ENCODE data around the gene SMARCD1. TPM values are rescaled to one million over a fixed set of nuclear protein-coding genes. Genes with fewer than 3 reads are reported as not detected.

SMARCD1 gene
- total and polyA plus RNA-seq, 4 donors, result 4.6 to 24.4 (median 15.3) TPM

GRCh38 chr12:50097952-50098351 is 12.8 kb downstream of the SMARCD1 start:
- WGBS, result 95% methylated on average over 6 of the region's 6 CpGs
- no peak for DNase-seq (ENCODE audit: low spot score)
- TF ChIP-seq, protein P1, sequence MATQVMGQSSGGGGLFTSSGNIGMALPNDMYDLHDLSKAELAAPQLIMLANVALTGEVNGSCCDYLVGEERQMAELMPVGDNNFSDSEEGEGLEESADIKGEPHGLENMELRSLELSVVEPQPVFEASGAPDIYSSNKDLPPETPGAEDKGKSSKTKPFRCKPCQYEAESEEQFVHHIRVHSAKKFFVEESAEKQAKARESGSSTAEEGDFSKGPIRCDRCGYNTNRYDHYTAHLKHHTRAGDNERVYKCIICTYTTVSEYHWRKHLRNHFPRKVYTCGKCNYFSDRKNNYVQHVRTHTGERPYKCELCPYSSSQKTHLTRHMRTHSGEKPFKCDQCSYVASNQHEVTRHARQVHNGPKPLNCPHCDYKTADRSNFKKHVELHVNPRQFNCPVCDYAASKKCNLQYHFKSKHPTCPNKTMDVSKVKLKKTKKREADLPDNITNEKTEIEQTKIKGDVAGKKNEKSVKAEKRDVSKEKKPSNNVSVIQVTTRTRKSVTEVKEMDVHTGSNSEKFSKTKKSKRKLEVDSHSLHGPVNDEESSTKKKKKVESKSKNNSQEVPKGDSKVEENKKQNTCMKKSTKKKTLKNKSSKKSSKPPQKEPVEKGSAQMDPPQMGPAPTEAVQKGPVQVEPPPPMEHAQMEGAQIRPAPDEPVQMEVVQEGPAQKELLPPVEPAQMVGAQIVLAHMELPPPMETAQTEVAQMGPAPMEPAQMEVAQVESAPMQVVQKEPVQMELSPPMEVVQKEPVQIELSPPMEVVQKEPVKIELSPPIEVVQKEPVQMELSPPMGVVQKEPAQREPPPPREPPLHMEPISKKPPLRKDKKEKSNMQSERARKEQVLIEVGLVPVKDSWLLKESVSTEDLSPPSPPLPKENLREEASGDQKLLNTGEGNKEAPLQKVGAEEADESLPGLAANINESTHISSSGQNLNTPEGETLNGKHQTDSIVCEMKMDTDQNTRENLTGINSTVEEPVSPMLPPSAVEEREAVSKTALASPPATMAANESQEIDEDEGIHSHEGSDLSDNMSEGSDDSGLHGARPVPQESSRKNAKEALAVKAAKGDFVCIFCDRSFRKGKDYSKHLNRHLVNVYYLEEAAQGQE (IDR thresholded peaks at IDR 0.05), result no peak
- TF ChIP-seq NR2F2 (IDR thresholded peaks at IDR 0.05), result no peak
- TF ChIP-seq, protein P2, sequence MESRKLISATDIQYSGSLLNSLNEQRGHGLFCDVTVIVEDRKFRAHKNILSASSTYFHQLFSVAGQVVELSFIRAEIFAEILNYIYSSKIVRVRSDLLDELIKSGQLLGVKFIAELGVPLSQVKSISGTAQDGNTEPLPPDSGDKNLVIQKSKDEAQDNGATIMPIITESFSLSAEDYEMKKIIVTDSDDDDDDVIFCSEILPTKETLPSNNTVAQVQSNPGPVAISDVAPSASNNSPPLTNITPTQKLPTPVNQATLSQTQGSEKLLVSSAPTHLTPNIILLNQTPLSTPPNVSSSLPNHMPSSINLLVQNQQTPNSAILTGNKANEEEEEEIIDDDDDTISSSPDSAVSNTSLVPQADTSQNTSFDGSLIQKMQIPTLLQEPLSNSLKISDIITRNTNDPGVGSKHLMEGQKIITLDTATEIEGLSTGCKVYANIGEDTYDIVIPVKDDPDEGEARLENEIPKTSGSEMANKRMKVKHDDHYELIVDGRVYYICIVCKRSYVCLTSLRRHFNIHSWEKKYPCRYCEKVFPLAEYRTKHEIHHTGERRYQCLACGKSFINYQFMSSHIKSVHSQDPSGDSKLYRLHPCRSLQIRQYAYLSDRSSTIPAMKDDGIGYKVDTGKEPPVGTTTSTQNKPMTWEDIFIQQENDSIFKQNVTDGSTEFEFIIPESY (IDR thresholded peaks at IDR 0.05), result no peak
- no peak for TF ChIP-seq JUND (IDR thresholded peaks at IDR 0.05)
- no peak for TF ChIP-seq HNF4A (conservative IDR thresholded peaks at IDR 0.05)
- no peak for TF ChIP-seq FOXA1 (IDR thresholded peaks at IDR 0.05)
- TF ChIP-seq CTCF (IDR thresholded peaks at IDR 0.05; ENCODE audit: low read depth, low read length, missing input control), result no peak
- no peak for TF ChIP-seq EGR1 (IDR thresholded peaks at IDR 0.05; ENCODE audit: low read depth in 2 of 2)
- TF ChIP-seq, protein P3, sequence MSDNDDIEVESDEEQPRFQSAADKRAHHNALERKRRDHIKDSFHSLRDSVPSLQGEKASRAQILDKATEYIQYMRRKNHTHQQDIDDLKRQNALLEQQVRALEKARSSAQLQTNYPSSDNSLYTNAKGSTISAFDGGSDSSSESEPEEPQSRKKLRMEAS (IDR thresholded peaks at IDR 0.05), result no peak
- TF ChIP-seq RXRA (IDR thresholded peaks at IDR 0.05), result no peak
- TF ChIP-seq HNF4G (IDR thresholded peaks at IDR 0.05), result no peak
- TF ChIP-seq TAF1 (conservative IDR thresholded peaks at IDR 0.05), result no peak
- TF ChIP-seq SP1 (IDR thresholded peaks at IDR 0.05), result no peak
- H3K9me3 ChIP-seq (ENCODE audit: control insufficient read depth in 4 of 4, low read length in 3 of 4), result no peaks in the 10 kb centered on the region
- H3K4me3 ChIP-seq (ENCODE audit: low read depth in 1 of 3, low read length in 3 of 3), result no peak overlapping the region
- no peak overlapping the region for H3K27ac ChIP-seq (ENCODE audit: low read depth in 1 of 2, low read length in 2 of 2)
- no peak overlapping the region for H3K9ac ChIP-seq (ENCODE audit: low read depth in 1 of 2, low read length in 2 of 2)
- H3K27me3 ChIP-seq (ENCODE audit: control insufficient read depth in 4 of 4, insufficient read depth in 4 of 4, low read length in 3 of 4), result no peaks in the 10 kb centered on the region
- H3K4me1 ChIP-seq (ENCODE audit: control insufficient read depth in 4 of 4, insufficient read depth in 4 of 4, low read length in 3 of 4), result peaks cover 2 to 21% (median 13%) of the 10 kb centered on the region in 4 donors
- H3K36me3 ChIP-seq (ENCODE audit: control insufficient read depth in 4 of 4, insufficient read depth in 3 of 4, low read depth in 1 of 4, low read length in 3 of 4), result peaks cover 29 to 59% (median 41%) of the 10 kb centered on the region in 4 donors

GRCh38 chr12:50099302-50100008 is 14.3 kb downstream of the SMARCD1 start:
- Histone ChIP-seq H3K9ac (ENCODE audit: low read depth in 1 of 2, low read length in 2 of 2) (no peak overlapping the region), H3K36me3 (ENCODE audit: control insufficient read depth in 4 of 4, insufficient read depth in 3 of 4, low read depth in 1 of 4, low read length in 3 of 4) (peaks cover 20 to 45% (median 38%) of the 10 kb centered on the region in 4 donors), H3K4me3 (ENCODE audit: low read depth in 1 of 3, low read length in 3 of 3) (no peak overlapping the region), H3K27me3 (ENCODE audit: control insufficient read depth in 4 of 4, insufficient read depth in 4 of 4, low read length in 3 of 4) (no peaks in the 10 kb centered on the region), H3K9me3 (ENCODE audit: control insufficient read depth in 4 of 4, low read length in 3 of 4) (no peaks in the 10 kb centered on the region), H3K4me1 (ENCODE audit: control insufficient read depth in 4 of 4, insufficient read depth in 4 of 4, low read length in 3 of 4) (peaks cover 8 to 34% (median 21%) of the 10 kb centered on the region in 4 donors), H3K27ac (ENCODE audit: low read depth in 1 of 2, low read length in 2 of 2) (no peak overlapping the region)
- no peak for DNase-seq (ENCODE audit: low spot score)
- 87% methylated on average over 5 of the region's 5 CpGs for whole genome bisulfite sequencing
- TF ChIP-seq FOXA1 (IDR thresholded peaks at IDR 0.05) (no peak), CTCF (IDR thresholded peaks at IDR 0.05; ENCODE audit: low read depth, low read length, missing input control) (no peak), FOXA2 (IDR thresholded peaks at IDR 0.05) (no peak), RAD21 (IDR thresholded peaks at IDR 0.05) (no peak)
